Stimulated activated CD4-positive, alpha-beta T cell treated with anti-CD3 and anti-CD28 coated beads, TNF-alpha, amount 100 ng/mL, for 4 hours (primary cell): ENCODE measurements around the gene LEP.

Source experiments
- DNase-seq, 3 experiments: peaks; one replicate each; pipeline ENCODE4 v3.0.0-alpha.2; 2020; ENCODE audit warnings: low read depth in 3 of 3

Gene LEP

GRCh38 chr7:128247108-128247507, 6.0 kb downstream of the LEP start:
- no peak for DNase-seq

GRCh38 chr7:128247640-128248194, 6.6 kb downstream of the LEP start:
- no peak for DNase-seq

DNA sequence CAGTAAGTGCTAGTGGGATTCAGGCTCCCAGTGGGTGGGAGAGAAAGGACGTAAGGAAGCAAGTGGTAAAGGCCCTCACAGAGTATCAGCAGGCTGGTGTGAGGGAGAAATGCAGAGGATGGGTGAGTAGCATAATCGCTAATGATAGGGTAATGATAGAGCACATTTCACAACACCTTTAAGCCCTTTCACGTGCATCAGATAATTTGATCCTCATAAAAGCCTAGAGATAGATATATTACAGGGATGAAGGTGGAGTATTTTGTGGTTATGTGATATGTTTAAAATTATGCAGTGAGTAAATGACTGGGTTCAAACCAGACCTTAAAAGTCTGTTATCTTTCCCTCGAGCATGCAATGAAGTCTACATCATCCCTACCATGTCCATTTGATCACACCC, 10.3 kb downstream of the LEP start:
- no peak for DNase-seq

GRCh38 chr7:128253701-128254100, 12.6 kb downstream of the LEP start:
- DNase-seq, result no peak

DNA sequence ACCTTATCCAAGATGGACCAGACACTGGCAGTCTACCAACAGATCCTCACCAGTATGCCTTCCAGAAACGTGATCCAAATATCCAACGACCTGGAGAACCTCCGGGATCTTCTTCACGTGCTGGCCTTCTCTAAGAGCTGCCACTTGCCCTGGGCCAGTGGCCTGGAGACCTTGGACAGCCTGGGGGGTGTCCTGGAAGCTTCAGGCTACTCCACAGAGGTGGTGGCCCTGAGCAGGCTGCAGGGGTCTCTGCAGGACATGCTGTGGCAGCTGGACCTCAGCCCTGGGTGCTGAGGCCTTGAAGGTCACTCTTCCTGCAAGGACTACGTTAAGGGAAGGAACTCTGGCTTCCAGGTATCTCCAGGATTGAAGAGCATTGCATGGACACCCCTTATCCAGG, 13.4 kb downstream of the LEP start:
- DNase-seq, result no peak

DNA sequence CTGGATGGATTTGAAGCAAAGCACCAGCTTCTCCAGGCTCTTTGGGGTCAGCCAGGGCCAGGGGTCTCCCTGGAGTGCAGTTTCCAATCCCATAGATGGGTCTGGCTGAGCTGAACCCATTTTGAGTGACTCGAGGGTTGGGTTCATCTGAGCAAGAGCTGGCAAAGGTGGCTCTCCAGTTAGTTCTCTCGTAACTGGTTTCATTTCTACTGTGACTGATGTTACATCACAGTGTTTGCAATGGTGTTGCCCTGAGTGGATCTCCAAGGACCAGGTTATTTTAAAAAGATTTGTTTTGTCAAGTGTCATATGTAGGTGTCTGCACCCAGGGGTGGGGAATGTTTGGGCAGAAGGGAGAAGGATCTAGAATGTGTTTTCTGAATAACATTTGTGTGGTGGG, 14.2 kb downstream of the LEP start:
- no peak for DNase-seq

DNA sequence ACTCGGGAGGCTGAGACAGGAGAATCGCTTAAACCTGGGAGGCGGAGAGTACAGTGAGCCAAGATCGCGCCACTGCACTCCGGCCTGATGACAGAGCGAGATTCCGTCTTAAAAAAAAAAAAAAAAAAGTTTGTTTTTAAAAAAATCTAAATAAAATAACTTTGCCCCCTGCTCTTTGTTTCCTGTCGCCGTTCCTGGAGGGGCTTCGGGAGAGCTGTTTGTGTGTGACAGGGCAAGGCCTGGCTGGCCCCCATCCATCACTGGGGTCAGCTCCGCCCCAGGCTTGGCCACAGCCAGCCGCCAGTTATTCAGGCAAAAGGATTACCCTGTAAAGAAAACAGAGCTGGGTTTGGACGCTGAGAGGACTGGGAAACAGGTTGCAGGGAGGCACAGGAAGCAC, 16.4 kb downstream of the LEP start:
- no peak for DNase-seq

DNA sequence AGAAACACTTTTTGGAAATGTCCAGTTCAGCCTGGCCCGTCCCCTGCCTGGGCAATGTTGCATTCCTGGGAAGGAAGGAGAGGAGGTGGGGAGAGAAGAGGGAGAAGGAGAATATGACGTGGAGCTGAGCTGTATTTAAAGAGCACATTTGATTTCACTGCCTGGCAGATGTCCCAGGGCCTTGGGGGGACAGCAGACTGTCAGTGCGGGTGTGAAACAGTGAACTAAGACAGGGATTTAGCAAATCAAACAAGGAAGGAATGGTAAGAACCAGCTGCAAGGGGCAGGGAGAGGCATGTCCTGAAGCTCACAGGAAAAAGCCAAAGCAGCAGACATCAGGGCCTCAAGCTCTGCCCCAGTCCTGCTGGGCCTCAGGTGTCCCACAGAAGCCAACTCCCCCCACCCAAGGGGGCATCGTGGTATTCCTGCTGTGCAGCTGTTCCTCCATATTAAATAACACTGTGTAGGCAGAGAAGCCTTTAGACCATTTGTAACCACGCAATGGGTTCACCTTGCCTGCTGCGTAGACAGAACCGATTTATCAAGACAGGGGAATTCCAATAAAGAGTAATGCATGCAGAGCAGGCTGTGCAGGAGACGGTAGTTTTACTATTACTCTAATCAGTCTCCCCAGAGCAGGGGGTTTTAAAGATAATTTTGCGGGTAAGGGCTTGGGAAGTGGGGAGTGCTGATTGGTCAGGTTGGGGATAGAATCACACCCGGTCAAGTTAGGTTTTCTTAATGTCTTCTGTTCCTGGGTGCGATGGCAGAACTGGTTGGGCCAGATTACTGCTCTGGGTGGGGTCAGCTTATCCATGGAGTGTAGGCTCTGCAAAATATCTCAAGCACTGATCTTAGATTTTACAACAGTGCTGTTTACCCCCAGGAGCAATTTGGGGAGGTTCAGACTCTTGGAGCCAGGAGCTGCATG, 18.3 kb downstream of the LEP start:
- DNase-seq, result no peak

DNA sequence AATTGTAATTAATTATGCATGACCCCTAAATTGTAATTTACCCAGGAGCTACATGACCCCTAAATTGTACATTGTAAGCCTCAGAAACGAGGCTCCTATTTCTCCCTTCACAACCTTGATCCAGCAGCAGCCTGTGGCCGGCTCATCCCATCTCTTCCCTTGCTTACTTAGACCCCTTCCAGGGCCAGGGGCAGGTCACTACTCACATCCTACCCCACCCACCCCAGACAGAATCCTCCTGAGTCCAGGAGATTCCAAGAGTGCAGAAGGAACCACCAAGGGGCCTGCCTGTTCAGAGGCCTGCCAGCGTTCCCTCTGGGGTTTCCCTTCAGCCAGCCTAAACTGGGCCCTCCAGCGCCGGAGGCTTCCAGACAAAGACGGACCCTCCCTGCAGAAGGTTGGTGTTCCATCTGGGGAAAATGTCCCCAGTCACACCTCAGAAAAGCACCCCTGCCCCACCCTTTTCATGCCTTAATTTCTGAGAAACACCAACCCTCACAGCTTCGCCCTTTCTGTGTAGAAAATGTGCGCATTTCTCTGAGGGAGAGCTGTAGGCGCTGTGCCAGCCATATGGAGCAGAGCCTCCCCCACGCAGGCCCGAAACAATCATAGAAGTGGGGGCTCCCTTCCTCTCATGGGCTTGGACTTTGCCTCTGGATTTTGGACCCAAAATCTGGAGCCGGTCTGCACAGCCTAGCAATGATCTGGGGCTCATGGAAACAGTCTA, 19.2 kb downstream of the LEP start:
- no peak for DNase-seq

- no peak for DNase-seq
Observed at GRCh38 chr7:128262273-128263028, 21.4 kb downstream of the LEP start.

GRCh38 chr7:128263420-128263819, 22.3 kb downstream of the LEP start:
- no peak for DNase-seq

DNA sequence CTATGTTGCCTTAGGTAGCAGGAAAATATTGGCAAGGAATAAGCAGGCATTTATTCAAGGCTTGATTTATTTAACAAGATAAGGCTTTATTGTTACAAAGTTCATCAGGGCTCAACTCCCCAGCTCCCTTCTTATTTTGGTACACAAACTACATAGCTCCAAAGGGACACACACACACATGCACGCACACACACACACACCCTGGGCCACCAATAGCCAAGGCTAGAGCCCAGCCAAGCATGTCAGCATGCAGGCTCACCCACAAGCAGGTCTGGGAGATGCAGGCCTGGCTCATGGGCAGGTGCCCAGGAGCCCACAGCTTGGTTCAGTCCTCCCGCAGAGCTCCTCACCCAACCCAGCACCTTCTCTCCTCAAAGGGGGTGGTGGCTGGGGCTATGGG, 23.4 kb downstream of the LEP start:
- DNase-seq, result no peak

- DNase-seq, result no peak
Observed at GRCh38 chr7:128265156-128265905, 24.3 kb downstream of the LEP start.

GRCh38 chr7:128265906-128266300, 24.8 kb downstream of the LEP start:
- no peak for DNase-seq

DNA sequence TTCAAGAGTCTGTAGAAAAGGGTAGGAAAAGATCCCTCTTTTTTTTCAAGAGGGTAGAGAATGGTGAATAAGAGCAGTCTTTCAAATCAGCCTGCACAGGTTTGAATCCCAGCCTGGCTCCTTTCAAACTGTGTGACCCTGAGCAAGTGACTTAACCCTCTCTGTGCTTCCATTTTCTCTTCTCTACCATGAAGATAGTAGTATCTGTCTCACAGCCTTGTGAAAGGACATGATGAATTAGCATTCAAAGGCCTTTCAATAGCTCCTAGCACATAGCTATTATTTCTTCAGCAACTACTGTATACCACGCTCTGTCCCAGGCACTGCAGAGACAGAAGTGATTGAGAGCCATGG, 25.4 kb downstream of the LEP start:
- DNase-seq, result no peak

GRCh38 chr7:128266883-128267594, 26.0 kb downstream of the LEP start:
- no peak for DNase-seq

DNA sequence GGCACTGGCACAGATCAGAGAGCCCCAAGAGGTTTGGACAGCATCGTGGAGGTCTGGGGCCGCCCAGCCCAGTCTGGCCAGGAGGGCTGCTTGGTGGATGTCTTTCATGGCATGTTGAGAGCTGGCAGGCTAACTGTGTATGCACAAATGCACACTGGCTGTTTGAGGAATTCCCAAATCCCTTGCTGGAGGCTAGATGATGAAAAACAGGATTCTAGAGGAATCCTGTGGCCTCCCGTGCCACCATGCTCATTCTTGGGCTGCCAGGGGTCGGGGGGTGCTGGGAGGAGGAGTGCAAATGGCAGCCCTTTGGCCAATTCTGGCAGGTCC, 26.5 kb downstream of the LEP start:
- no peak for DNase-seq

- no peak for DNase-seq
Observed at GRCh38 chr7:128268233-128268632, 27.2 kb downstream of the LEP start.

GRCh38 chr7:128270826-128271272, 29.8 kb downstream of the LEP start:
- DNase-seq, result no peak

GRCh38 chr7:128271471-128271941, 30.4 kb downstream of the LEP start:
- DNase-seq, result no peak
